H7 (cell line): Measurements from ENCODE around the gene LRRC71. TPM values are rescaled to one million over a fixed set of nuclear protein-coding genes. Genes with fewer than 3 reads are reported as not detected.

ENCODE experiments used
- DNase-seq: peaks from one replicate; pipeline ENCODE4 v3.0.0; 2012
- H3K27me3 ChIP-seq: 2 replicates; pipeline ENCODE4 v1.6.0; 2011; ENCODE audit warnings: mild to moderate bottlenecking, low read length; ENCODE audit not compliant: control insufficient read depth, insufficient read depth
- H3K36me3 ChIP-seq: replicated peaks from 2 replicates; pipeline ENCODE4 v1.5.1; 2011; ENCODE audit warnings: low read length; ENCODE audit not compliant: control insufficient read depth, insufficient read depth
- H3K4me3 ChIP-seq: 2 replicates; pipeline ENCODE4 v1.5.1; 2011; ENCODE audit warnings: low read depth, mild to moderate bottlenecking, control low read depth, low read length, moderate library complexity; ENCODE audit not compliant: insufficient read depth
- total RNA-seq: library from RNA; depleted of rRNA; stranded (reverse); fragments of >200 nt; shearing (Covaris generic); gene quantifications from 2 replicates; pipeline ENCODE4 v1.2.3, GENCODE V29; 2014

The LRRC71 gene
- total RNA-seq, 1 experiment from 2014 or later: not detected

GRCh38 chr1:156936191-156936590 is 15.8 kb downstream of the LRRC71 start:
- DNase-seq: no peak
- peaks cover 27% of the 10 kb centered on the region for H3K36me3 ChIP-seq
- H3K27me3 ChIP-seq: peaks cover under 1% of the 10 kb centered on the region
- H3K4me3 ChIP-seq: no peak overlapping the region

- Histone ChIP-seq H3K36me3 (peaks cover 31% of the 10 kb centered on the region), H3K4me3 (no peak overlapping the region), H3K27me3 (no peaks in the 10 kb centered on the region)
- no peak for DNase-seq
Observed at GRCh38 chr1:156936721-156937220, 16.3 kb downstream of the LRRC71 start.

- no peak for DNase-seq
- Histone ChIP-seq H3K4me3 (no peak overlapping the region), H3K27me3 (no peaks in the 10 kb centered on the region), H3K36me3 (peaks cover 39% of the 10 kb centered on the region)
Observed at GRCh38 chr1:156937883-156938282, 17.5 kb downstream of the LRRC71 start.

GRCh38 chr1:156938813-156939212 is 18.4 kb downstream of the LRRC71 start:
- H3K36me3 ChIP-seq: peaks cover 45% of the 10 kb centered on the region
- DNase-seq: no peak
- no peak overlapping the region for H3K4me3 ChIP-seq
- no peaks in the 10 kb centered on the region for H3K27me3 ChIP-seq

GRCh38 chr1:156939786-156940334 is 19.4 kb downstream of the LRRC71 start:
- Histone ChIP-seq H3K27me3 (no peaks in the 10 kb centered on the region), H3K36me3 (peaks cover 54% of the 10 kb centered on the region), H3K4me3 (no peak overlapping the region)
- no peak for DNase-seq

- no peak for DNase-seq
- Histone ChIP-seq H3K36me3 (peaks cover 65% of the 10 kb centered on the region), H3K27me3 (no peaks in the 10 kb centered on the region), H3K4me3 (no peak overlapping the region)
Observed at GRCh38 chr1:156941675-156942074, 21.2 kb downstream of the LRRC71 start.

- DNase-seq: no peak
- Histone ChIP-seq H3K4me3 (no peak overlapping the region), H3K36me3 (peaks cover 69% of the 10 kb centered on the region), H3K27me3 (no peaks in the 10 kb centered on the region)
Observed at GRCh38 chr1:156942176-156942575, 21.7 kb downstream of the LRRC71 start.

- Histone ChIP-seq H3K4me3 (no peak overlapping the region), H3K36me3 (peaks cover 72% of the 10 kb centered on the region), H3K27me3 (no peaks in the 10 kb centered on the region)
- DNase-seq: no peak
Observed at GRCh38 chr1:156942576-156942975, 22.1 kb downstream of the LRRC71 start.

- H3K36me3 ChIP-seq: peaks cover 78% of the 10 kb centered on the region
- DNase-seq: no peak
- H3K4me3 ChIP-seq: no peak overlapping the region
- no peaks in the 10 kb centered on the region for H3K27me3 ChIP-seq
Observed at GRCh38 chr1:156943756-156944155, 23.3 kb downstream of the LRRC71 start.

GRCh38 chr1:156944268-156944667 is 23.8 kb downstream of the LRRC71 start:
- DNase-seq: no peak
- Histone ChIP-seq H3K27me3 (no peaks in the 10 kb centered on the region), H3K4me3 (no peak overlapping the region), H3K36me3 (peaks cover 74% of the 10 kb centered on the region)

- Histone ChIP-seq H3K27me3 (no peaks in the 10 kb centered on the region), H3K36me3 (peaks cover 70% of the 10 kb centered on the region), H3K4me3 (no peak overlapping the region)
- no peak for DNase-seq
Observed at GRCh38 chr1:156944848-156945247, 24.4 kb downstream of the LRRC71 start.

GRCh38 chr1:156945881-156946661 is 25.6 kb downstream of the LRRC71 start:
- no peak for DNase-seq

GRCh38 chr1:156947127-156947526 is 26.7 kb downstream of the LRRC71 start:
- no peaks in the 10 kb centered on the region for H3K27me3 ChIP-seq
- DNase-seq: no peak
- H3K36me3 ChIP-seq: peaks cover 60% of the 10 kb centered on the region
- no peak overlapping the region for H3K4me3 ChIP-seq

More at GRCh38 chr1:156945881-156946661, 25.6 kb downstream of the LRRC71 start:
- H3K4me3 ChIP-seq: no peak overlapping the region
- peaks cover 62% of the 10 kb centered on the region for H3K36me3 ChIP-seq
- no peaks in the 10 kb centered on the region for H3K27me3 ChIP-seq

GRCh38 chr1:156947818-156948525 is 27.5 kb downstream of the LRRC71 start:
- Histone ChIP-seq H3K27me3 (no peaks in the 10 kb centered on the region), H3K4me3 (no peak overlapping the region), H3K36me3 (peaks cover 56% of the 10 kb centered on the region)
- no peak for DNase-seq

GRCh38 chr1:156948708-156949107 is 28.3 kb downstream of the LRRC71 start:
- H3K36me3 ChIP-seq: peaks cover 51% of the 10 kb centered on the region
- H3K4me3 ChIP-seq: no peak overlapping the region
- DNase-seq: peak; percentile 73
- no peaks in the 10 kb centered on the region for H3K27me3 ChIP-seq
